Activated CD4-positive, alpha-beta T cell treated with anti-CD3 and anti-CD28 coated beads for 48 hours (primary cell): ENCODE measurements around the gene FAM110A.
A peak's percentile ranks its signal among the peaks of the same experiment; 100 is the strongest.
"Not testable (repeated sequence)": the region's sequence is repeated elsewhere in the genome, so short reads cannot be mapped to it uniquely, and the experiment has no call there.

Experiments used
- DNase-seq: peaks from one replicate; pipeline ENCODE4 v3.0.0-alpha.2; 2020

Gene FAM110A

GRCh38 chr20:833450-834150 lies at the start of gene FAM110A:
Gene FAM110A (plus strand): TSS chr20:833715. CDS start chr20:844805, 11,090 bp downstream.
- DNase-seq, result peak; percentile 96

DNA sequence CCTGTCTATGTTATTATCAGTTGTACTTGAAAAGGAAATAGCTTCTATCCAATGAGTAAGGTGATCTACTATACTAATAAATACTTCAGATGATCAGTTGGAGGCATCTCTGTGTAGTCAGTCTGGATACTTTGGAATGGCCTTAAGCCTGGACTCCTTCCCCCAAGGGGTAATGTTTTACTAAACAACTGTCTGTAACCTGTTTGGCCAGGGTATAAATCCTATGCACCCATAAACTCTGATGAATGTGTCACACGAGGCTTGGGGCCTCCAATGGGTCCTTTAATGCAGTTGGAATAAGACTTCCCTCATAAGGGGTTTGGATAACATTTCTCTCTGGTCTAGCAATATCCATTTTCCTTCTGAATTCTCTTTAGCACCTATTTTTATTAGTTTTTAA lies 45.7 kb upstream of the FAM110A start:
- no peak for DNase-seq

DNA sequence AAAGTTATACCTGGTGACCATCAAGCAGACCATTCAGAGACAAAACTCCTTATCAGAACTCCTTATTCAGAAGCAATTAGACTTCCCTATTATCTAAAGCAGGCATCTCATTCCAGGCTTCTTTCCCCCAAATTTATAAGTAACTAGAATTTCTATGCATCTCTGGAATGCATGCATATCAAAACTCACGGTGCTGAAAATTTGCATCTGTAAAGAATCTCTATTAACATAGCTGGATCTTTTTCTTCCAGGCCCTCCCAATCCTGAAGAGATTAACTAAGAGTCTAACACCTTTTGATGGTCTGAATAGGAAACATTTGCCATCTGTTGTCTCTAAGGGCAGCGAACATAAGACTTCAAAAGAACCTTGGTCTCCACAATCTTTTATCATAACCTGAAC lies 42.5 kb upstream of the FAM110A start:
- no peak for DNase-seq

DNA sequence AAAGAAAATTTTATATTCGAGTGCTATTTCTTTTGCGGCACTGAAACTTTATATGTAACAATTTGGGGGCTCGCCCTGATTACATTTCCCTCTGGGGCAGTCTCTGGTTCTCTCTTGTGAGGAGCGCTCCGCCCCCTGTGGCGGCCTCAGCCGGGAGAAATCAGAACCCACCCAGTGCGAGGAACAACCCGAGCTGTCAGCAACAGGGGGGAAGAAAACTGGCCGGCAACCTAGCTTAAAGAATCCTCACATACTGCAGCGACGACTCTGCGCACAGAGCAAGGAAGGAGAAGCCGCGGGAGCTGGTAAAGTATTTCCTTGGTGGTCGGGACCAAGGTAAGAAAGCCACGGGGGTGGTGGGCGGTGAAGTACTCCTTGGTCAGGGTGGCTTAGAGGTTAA lies 41.3 kb upstream of the FAM110A start:
- no peak for DNase-seq

GRCh38 chr20:796921-797320 lies 36.6 kb upstream of the FAM110A start:
- DNase-seq, result no peak

DNA sequence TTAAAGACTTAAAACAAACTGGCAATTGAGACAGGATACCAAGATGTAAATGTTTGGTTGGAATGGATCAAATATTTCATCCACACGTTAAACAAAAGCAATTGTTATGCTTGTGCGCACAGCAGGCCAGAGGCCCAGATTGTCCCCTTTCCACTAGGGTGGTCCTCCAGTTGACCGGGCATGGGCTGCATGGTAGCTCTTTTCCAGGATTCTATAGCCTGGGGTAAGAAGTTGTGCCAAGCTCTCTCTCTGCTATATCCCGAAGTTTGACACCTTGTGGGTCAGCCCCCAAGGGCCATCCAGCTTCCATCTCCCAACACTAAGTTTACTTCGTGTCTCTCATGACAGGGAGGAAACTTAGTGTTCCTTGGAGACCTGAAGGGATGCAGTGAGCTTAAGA lies 34.8 kb upstream of the FAM110A start:
- not testable (repeated sequence) for DNase-seq

DNA sequence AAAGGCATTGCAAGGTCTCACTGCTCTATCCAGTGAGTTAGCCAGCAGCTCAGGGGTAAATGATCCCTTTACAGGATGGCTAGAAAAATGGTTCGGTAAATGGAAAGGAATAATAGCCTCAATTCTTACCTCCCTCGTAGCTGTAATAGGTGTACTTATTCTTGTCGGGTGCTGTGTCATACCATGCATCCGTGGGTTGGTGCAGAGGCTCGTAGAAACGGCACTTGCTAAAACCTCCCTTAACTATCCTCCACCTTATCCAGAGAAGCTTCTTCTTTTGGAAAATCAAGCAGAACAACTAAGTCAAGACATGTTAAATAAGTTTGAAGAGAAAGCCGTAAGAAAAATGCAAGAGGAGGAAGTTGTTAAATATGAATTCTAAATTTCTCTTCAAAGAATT lies 33.5 kb upstream of the FAM110A start:
- DNase-seq, result not testable (repeated sequence)

DNA sequence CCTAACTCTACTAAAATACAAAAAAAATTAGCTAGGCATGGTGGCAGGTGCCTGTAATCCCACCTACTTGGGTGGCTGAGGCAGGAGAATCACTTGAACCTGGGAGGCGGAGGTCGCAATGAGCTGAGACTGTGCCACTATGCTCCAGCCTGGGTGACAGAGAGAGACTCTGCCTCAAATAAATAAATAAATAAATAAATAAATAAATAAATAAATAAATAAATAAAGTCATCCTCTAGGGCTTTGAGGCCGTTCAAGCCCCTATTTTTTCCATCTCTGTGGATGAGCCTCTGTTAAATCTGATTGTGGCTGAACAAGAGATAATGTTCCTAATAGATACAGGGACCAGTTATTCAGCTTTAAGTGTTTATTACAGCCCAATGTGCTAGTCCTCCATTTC lies 31.8 kb upstream of the FAM110A start:
- DNase-seq, result no peak

GRCh38 chr20:805713-806112 lies 27.8 kb upstream of the FAM110A start:
- DNase-seq, result no peak

DNA sequence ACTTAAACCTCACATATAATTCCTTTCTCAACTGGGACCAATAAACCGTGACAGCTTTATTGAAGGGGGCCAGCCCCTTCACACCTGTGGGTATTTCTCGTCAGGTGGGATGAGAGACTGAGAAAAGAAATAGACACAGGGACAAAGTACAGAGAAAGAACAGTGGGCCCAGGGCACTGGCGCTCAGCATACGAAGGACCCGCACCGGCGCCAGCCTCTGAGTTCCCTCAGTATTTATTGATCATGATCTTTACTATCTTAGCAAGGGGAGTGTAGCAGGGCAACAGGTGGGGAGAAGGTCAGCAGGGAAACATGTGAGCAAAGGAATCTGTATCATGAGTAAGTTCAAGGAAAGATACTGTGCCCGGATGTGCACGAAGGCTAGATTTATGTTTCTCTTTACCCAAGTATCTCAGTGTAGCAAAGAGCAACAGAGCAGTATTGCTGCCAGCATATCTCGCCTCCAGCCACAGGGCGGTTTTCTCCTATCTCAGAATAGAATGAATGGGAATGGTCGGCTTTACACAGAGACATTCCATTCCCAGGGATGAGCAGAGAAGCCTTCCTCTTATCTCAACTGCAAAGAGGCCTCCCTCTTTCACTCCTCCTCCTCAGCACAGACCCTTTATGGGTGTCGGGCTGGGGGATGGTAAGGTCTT lies 21.6 kb upstream of the FAM110A start:
- DNase-seq, result not testable (repeated sequence)

- not testable (repeated sequence) for DNase-seq
Measured at GRCh38 chr20:812435-812814, 21.1 kb upstream of the FAM110A start.

DNA sequence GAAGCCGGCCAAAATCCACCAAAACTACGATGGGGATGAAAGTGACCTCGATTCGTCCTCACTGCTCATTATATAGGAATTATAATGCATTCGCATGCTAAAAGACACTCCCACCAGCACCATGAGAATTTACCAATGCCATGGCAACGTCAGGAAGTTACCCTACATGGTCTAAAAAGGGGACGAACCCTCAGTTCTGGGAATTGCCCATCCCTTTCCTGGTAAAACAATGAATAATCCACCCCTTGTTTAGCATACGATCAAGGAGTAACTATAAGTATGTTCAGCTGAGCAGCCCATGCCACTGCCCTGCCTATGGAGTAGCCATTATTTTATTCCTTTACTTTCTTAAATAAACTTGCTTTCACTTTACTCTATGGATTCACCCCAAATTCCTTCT lies 20.1 kb upstream of the FAM110A start:
- no peak for DNase-seq

DNA sequence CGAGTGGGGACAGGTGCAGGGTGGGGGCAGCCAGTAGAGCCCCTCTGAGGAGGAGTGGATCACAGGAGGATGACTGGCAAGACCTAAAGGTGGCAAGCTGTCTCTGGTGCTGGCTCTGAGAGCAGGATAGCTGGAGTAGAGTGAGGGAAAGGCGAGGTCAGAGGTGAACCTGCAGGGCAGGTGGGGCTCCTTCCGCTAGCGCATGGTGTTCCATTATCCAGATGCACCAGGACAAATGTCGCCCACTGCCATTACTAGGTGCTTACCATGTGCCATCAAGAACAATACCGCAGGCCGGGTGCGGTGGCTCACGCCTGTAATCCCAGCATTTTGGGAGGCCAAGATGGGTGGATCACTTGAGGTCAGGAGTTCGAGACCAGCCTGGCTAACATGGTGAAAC lies 18.3 kb upstream of the FAM110A start:
- DNase-seq, result no peak

GRCh38 chr20:815914-816606 lies 17.5 kb upstream of the FAM110A start:
- DNase-seq, result peak; percentile 77

DNA sequence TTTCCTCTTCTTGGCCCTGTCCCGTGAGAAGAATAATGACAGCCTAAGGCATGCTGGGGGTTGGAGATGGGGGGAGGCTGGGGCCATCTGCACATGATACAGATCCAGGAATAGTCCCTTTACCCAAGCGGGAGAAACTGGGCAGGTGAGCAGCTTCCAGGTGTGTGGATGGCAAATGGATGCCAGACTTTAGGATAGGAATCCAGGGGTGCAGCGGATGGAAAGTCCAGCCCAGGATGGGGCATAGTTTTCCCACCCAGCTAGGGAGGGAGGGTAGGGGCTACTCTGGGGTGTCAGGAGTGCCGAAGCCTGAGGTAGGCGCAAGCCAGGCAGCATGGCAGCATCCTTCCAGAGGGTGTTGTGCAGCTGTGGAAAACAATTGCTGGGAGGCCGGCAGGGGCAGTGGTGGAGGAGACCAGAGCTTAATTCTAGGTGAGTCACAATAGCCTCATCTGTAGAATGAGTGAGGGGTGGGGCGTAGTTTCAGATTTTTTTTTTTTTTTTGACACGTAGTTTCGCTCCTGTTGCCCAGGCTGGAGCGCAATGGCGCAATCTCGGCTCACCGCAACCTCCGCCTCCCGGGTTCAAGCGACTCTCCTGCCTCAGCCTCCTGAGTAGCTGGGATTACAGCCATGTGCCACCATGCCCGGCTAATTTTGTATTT lies 15.4 kb upstream of the FAM110A start:
- DNase-seq, result no peak

DNA sequence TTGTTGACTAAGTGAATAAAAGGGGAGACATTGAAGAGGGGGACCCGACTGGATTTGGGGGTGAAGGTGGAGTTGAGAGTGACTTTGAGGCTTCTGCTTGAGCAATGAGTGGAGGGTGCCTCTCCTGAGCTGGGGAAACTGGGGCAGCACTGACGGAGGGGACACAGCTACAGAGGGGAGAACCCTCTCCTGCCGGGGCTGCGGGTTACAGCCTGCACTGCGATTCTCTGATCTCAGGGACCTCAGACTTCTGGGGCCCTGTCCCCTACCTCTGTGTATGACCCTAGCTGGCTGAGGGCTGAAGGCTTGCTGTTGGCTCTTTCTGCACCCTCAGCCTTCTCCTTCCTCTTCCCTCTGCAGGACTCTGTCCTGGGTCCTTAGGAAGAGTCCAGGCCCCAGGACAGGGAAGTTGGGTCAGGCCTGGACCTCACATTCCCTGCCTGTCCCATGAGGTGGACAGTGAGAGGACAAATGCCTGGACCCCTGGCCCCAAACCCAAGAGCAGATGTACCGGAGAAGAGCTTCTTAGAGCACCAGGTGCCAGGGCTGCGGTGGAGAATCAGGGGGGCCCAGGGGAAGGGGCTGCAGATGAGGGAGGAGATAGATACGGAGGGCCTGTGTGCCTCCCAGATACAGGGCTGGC lies 13.7 kb upstream of the FAM110A start:
- DNase-seq, result no peak

GRCh38 chr20:820323-820953 lies 13.1 kb upstream of the FAM110A start:
- DNase-seq, result no peak

- DNase-seq, result no peak
Measured at GRCh38 chr20:821046-821730, 12.3 kb upstream of the FAM110A start.

DNA sequence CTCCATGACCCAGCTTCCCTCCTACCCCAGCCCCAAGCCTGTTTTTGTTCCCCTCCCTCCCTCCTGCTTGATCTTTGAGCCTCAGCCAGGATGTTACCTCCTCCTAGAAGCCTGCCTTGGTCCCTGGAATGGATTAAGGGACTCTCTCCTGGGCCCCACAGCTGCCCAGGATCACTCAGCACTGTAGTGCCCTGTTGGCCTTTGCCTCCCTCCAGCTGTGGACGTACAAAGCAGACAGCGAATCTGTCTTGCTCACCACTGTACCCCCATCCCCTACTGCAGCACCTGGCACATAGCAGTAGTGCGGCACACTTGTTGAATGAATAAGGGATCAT lies 11.8 kb upstream of the FAM110A start:
- DNase-seq, result no peak

GRCh38 chr20:822651-823573 lies 10.6 kb upstream of the FAM110A start:
- DNase-seq, result no peak

GRCh38 chr20:823574-823902 lies 10.0 kb upstream of the FAM110A start:
- no peak for DNase-seq
